NCI-H446 treated with DMSO at 0.1 percent for 48 hours (cell line): ENCODE measurements around the gene GCHFR.
A peak's percentile ranks its signal among the peaks of the same experiment; 100 is the strongest.

ENCODE experiments used
- DNase-seq: peaks from one replicate; lab custom pipeline; 2025; lab: John Stamatoyannopoulos, UW

GCHFR gene

GRCh38 chr15:40754883-40755811 is 8.7 kb upstream of the GCHFR start, which contains the start of gene RMDN3:
TSS of gene RMDN3 (minus strand) at chr15:40755254. CDS start at chr15:40754783, 471 bp downstream.
- DNase-seq, result peak; percentile 83

GRCh38 chr15:40755812-40756208 is 8.1 kb upstream of the GCHFR start:
- DNase-seq, result no peak

DNA sequence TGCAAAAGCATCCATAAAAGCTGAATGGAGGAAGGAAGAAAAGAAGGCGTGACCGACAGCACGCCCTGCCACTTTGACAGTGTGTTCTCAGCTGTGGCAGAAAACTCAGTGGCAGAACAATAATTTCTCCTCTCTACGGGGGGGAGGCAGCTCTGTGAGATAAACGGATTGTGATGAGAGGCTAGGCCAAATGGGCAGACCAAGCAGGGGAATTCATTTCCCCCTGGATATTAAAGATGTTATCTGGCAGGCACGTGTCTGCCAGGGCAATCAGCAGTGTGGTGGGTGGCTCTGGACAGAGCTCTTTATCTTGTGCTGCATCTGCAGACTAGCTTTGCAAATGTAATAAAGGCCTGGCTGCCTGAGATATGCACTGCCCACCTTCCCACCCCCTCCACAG is 6.9 kb upstream of the GCHFR start:
- no peak for DNase-seq

DNA sequence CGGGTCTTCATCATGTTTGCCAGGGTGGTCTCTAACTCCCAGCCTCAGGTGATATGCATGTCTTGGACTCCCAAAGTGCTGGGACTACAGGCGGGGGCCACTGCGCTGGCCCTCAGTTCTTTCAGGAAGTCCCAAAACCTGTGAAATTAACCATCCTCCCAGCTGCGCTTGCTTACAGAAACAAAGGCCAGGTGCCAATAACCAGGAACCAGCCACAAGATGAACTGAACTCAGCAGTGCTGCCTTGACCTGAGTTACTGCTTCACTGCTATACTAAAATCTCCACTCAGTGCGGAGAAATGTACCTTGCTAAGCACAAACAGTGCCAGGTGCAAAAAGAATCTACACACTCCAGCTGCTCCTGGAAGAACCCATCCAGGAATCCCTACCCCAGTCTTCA is 3.9 kb upstream of the GCHFR start:
- no peak for DNase-seq

GRCh38 chr15:40762919-40763800 is 708 bp upstream of the GCHFR start:
- no peak for DNase-seq

- DNase-seq, result no peak
Measured at GRCh38 chr15:40764629-40765103, 798 bp downstream of the GCHFR start.

GRCh38 chr15:40766194-40766815 is 2.4 kb downstream of the GCHFR start:
- DNase-seq, result no peak

GRCh38 chr15:40766906-40767837 is 3.3 kb downstream of the GCHFR start:
- peak; percentile 34 for DNase-seq

DNA sequence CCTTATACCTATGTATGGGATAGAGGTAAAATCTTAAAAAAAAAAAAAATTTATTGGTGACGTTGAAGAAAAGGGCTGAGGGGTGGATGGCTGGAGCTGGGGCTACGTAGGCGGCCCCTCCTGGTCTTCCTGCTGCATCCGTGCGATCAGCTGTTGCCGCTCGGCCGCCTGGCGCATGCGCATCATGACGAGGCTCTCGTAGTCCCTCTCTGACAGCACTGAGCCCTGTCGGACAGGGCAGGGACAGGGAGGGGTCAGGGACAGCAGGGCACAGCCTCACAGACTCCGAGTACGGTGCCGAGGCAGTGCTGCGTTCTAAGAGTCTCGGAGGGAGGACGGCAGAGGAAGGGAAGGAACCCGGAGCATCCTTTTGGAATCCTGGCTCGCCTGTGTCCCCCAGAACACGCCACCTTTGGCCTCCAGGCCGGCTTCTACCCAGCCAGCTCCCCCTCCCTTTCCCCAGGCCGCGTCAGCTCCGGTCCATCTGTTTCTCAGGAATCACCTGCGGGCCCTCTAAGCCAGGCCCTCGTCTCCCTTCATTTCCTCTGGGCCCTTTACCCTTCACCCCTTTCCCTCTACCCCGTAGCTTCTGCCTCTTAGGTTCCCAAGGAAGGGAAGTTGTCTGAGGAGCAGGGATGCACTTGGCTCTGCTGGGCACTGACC is 4.1 kb downstream of the GCHFR start:
- no peak for DNase-seq

- DNase-seq, result no peak
Measured at GRCh38 chr15:40768521-40769273, 4.8 kb downstream of the GCHFR start.

DNA sequence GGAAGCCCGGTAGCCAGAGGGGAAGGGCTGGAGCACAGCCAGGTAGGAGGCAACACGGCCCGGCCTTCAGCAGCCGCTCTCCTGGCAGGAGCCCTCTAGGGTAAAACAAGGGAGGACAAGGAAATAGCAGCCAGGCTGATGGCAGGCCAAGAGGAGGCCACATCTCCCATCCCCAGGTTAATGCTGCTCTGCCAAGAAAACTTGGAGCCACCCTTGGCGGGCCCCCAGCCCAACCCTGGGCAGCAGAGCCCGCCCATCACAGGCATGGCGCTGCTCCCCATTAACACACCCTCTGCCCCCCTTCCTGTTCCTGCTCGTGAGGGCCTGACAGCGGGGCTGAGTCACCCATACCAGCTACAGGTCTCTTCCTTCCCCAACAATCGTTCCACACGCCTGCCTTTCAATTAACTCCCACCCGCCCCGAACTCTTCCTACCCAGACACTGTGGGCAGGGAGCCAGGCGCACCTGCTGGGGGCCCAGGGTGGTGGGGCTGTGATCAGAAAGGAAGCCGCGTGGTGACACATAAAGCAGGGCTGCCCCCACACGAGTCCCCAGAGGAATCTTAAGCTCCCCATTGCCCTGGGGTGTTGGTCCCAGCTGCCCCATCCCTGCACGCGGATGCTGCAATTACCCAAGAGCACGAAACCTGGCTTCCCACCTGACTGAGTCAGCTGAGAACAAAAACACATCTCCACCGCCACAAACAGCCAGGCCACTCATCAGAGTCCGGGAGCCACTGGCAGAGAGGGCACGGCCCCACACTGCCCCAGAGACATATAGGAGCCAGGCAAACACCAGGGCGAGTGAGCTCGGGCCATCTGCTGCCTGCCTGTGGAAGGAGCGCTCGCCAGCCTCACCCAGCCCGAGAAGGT is 5.6 kb downstream of the GCHFR start, which contains the start of gene C15orf62:
TSS of gene C15orf62 (plus strand) at position 707 of the 873 bp plus-strand sequence. CDS start 516 bp downstream, outside the sequence.
- DNase-seq, result peak; percentile 72

DNA sequence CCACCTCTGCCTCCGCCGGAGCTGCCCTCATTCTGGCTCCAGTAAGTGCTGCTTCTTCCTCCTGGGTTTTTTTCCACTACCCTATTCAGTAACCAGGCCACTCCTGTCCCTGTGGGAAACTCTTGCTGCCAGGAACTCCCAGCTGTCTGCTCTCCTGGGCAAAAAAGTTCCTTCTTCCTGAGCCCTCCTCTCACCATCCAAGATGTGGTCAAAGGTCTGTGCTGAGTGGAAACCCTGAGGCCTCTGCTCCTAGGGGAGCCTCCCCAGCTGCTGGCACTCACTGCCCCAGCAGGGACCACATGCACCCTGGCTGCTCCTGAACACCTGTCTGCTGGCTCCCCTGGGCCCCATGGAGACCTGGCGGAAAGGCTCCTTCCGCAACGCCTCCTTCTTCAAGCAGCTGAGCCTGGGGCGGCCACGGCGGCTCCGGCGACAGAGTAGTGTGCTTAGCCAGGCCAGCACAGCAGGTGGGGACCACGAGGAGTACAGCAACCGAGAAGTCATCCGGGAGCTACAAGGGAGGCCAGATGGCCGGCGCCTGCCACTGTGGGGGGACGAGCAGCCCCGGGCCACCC is 6.4 kb downstream of the GCHFR start:
- DNase-seq, result no peak

DNA sequence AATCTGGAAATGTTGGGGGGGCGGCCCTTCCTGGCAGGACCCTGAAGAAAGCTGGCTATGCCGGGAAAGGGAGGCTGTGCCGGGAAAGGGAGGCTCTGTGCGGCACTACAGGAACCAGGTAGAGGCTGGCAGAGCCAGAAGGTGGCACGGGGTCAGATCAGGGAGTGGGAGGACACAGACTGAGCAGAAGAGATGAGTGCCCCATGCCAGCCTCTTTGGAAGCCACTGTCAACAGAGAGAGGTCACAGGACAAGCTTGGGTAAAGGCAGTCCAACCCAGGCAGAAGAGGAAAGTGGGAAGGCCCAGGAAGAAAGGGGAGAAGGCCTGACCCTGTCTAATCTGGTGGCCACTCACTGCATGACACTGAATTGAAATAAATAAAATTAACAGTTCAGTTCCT is 7.4 kb downstream of the GCHFR start:
- no peak for DNase-seq

- no peak for DNase-seq
Measured at GRCh38 chr15:40772014-40772413, 8.1 kb downstream of the GCHFR start.

- no peak for DNase-seq
Measured at GRCh38 chr15:40773496-40773895, 9.6 kb downstream of the GCHFR start.

- no peak for DNase-seq
Measured at GRCh38 chr15:40773902-40774301, 10.0 kb downstream of the GCHFR start.

DNA sequence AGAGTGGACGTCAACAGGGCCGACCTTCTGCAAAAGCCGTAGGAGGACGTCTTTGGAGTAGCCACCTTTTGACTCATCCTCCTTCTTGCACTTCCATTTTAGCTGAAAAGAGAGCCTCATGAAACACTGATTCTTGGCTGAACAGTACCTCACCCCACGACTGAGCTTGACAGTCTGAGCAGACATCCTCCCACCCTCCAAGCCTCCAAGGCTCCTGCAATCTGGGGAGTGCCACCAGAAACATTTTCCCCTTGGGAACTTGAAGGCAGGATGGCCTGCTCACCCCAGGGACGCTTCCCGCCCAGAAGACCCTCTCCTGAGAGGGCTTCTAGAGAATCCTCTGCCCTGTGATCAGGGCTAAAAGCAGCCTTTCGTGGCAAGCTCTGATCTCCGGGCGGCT is 11.1 kb downstream of the GCHFR start:
- DNase-seq, result no peak
